ENCODE data around the gene TXNRD1. TPM values are rescaled to one million over a fixed set of nuclear protein-coding genes. Genes with fewer than 3 reads are reported as not detected.

TXNRD1 gene
- total and polyA plus RNA-seq, 8 donors: 8.1 to 29.1 (median 15.9) TPM

GRCh38 chr12:104376650-104377513 is 161.3 kb downstream of the TXNRD1 start:
- ATAC-seq: no peak
- WGBS, 2 donors: 83 to 90% methylated on average over 18 of the region's 18 CpGs
- no peak overlapping the region for H3K27ac ChIP-seq
- intact Hi-C loops (cut with DNase I): loop anchor here in 1 of 3 donors (5.0 kb wide), 1 partner anchor 675 kb away; no protein-coding TSS in a partner anchor
- no peaks in the 10 kb centered on the region for H3K27me3 ChIP-seq
- no peak overlapping the region for H3K4me3 ChIP-seq
- FAIRE-seq: no peak
- no peaks in the 10 kb centered on the region for H3K4me1 ChIP-seq
- H3K9me3 ChIP-seq: no peaks in the 10 kb centered on the region
- TF ChIP-seq CTCF (IDR thresholded peaks at IDR 0.05): no peak
- H3K36me3 ChIP-seq: no peaks in the 10 kb centered on the region
- DNase-seq: no peak

- H3K27ac ChIP-seq: no peak overlapping the region
- no peak for TF ChIP-seq CTCF (IDR thresholded peaks at IDR 0.05)
- H3K4me3 ChIP-seq: no peak overlapping the region
- no peaks in the 10 kb centered on the region for H3K9me3 ChIP-seq
- FAIRE-seq: no peak
- H3K36me3 ChIP-seq: no peaks in the 10 kb centered on the region
- no peaks in the 10 kb centered on the region for H3K27me3 ChIP-seq
- DNase-seq: no peak
- ATAC-seq: no peak
- 67 to 71% methylated on average over 5 of the region's 5 CpGs for WGBS, 2 donors
- intact Hi-C loops (cut with DNase I): loop anchor here in 1 of 3 donors (5.0 kb wide), 1 partner anchor 675 kb away; no protein-coding TSS in a partner anchor
- no peaks in the 10 kb centered on the region for H3K4me1 ChIP-seq
These were observed 161.9 kb downstream of the TXNRD1 start for GRCh38 chr12:104377514-104377812.

- no peak for DNase-seq
- no peak for TF ChIP-seq CTCF (IDR thresholded peaks at IDR 0.05)
- H3K4me3 ChIP-seq: no peak overlapping the region
- H3K36me3 ChIP-seq: no peaks in the 10 kb centered on the region
- H3K27me3 ChIP-seq: no peaks in the 10 kb centered on the region
- H3K4me1 ChIP-seq: no peaks in the 10 kb centered on the region
- no peak for ATAC-seq
- WGBS, 2 donors: 77 to 80% methylated on average over 4 of the region's 4 CpGs
- intact Hi-C loops (cut with DNase I): loop anchor here in 1 of 3 donors (5.0 kb wide), 1 partner anchor 674 kb away; no protein-coding TSS in a partner anchor
- H3K9me3 ChIP-seq: no peaks in the 10 kb centered on the region
- FAIRE-seq: no peak
- H3K27ac ChIP-seq: no peak overlapping the region
These were observed 162.8 kb downstream of the TXNRD1 start for GRCh38 chr12:104378427-104378826.

GRCh38 chr12:104381341-104381730 is 165.8 kb downstream of the TXNRD1 start:
- DNase-seq: no peak
- no peak for FAIRE-seq
- 47 to 56% methylated on average over 2 of the region's 2 CpGs for WGBS, 2 donors
- no peak overlapping the region for H3K4me3 ChIP-seq
- TF ChIP-seq CTCF (IDR thresholded peaks at IDR 0.05): no peak
- no peaks in the 10 kb centered on the region for H3K4me1 ChIP-seq
- no peaks in the 10 kb centered on the region for H3K27me3 ChIP-seq
- no peak overlapping the region for H3K27ac ChIP-seq
- H3K36me3 ChIP-seq: no peaks in the 10 kb centered on the region
- no peak for ATAC-seq
- no peaks in the 10 kb centered on the region for H3K9me3 ChIP-seq
- intact Hi-C loops (cut with DNase I): loop anchor here in 1 of 3 donors (5.0 to 10.0 kb wide), 2 partner anchors 493 to 671 kb away; no protein-coding TSS in a partner anchor

Data from pancreas (tissue), 10 donors.